ENCODE results near the gene VPS8. TPM values are rescaled to one million over a fixed set of nuclear protein-coding genes. Genes with fewer than 3 reads are reported as not detected.
"Not testable (repeated sequence)": the region's sequence is repeated elsewhere in the genome, so short reads cannot be mapped to it uniquely, and the experiment has no call there.

The VPS8 gene
- total and polyA plus RNA-seq, 2 of the 13 experiments (the other 11 are each of a cell fraction or from before 2014, with no cell fraction given), result 14.2 to 35.1 TPM

DNA sequence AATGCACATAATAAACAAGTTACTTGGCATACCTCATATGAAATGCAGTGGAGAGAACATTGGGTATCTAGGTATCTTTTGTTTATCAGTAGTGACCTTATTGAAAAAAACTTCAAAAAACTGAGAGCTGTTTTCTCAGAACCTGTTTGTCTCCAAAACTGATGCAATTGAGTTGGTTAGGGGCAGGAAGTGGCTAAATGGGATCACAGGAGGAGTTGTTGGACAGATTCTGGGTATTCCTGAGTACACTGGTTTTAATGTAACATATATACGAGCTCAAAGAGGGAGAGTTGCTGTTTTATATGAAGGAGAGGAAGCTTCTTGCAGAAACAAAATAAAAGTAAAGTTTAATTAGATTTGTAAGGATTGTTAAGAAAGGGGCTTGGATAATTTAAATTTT lies 181.4 kb downstream of the VPS8 start:
- Histone ChIP-seq H3K9ac (ENCODE audit: insufficient read depth, low read depth, low read length) (no peak overlapping the region), H3K27ac (ENCODE audit: extremely low read length, insufficient read depth, low read length) (no peak overlapping the region), H2AFZ (ENCODE audit: low read length) (no peak overlapping the region), H3K4me2 (ENCODE audit: low read depth, low read length) (no peak overlapping the region), H4K20me1 (ENCODE audit: insufficient read depth, low read length) (no peaks in the 10 kb centered on the region), H3K4me3 (replicated peaks in 1 of 3; ENCODE audit: insufficient read depth in 1 of 3, low read depth in 2 of 3, low read length in 3 of 3) (no peak overlapping the region), H3K79me2 (ENCODE audit: insufficient read depth, low read length) (no peaks in the 10 kb centered on the region), H3K27me3 (ENCODE audit: control insufficient read depth in 1 of 2, insufficient read depth in 2 of 2, low read length in 2 of 2) (no peaks in the 10 kb centered on the region), H3K36me3 (replicated peaks in 1 of 2; ENCODE audit: control insufficient read depth in 1 of 2, insufficient read depth in 2 of 2, low read length in 2 of 2) (peaks cover 2 to 13% of the 10 kb centered on the region in 2 experiments; a peak in 4 of 5 replicates), H3K4me1 (ENCODE audit: insufficient read depth, low read length) (no peaks in the 10 kb centered on the region), H3K9me3 (ENCODE audit: low read length) (no peaks in the 10 kb centered on the region)
- DNase-seq (ENCODE audit: low spot score), result no peak
- WGBS (ENCODE audit: low lambda C conversion rate), result 97% methylated on average over 1 of the region's 1 CpG
- no peak for FAIRE-seq
- ATAC-seq, result no peak
- intact Hi-C loops (cut with micrococcal nuclease; ENCODE audit: unreplicated experiment) (no loop called here), in situ Hi-C loops (cut with HindIII; ENCODE audit: extremely low pct_ligation_motif_present, low pct_unique_long_range_greater_than_20kb) (no loop called here)
- TF ChIP-seq, protein P1, sequence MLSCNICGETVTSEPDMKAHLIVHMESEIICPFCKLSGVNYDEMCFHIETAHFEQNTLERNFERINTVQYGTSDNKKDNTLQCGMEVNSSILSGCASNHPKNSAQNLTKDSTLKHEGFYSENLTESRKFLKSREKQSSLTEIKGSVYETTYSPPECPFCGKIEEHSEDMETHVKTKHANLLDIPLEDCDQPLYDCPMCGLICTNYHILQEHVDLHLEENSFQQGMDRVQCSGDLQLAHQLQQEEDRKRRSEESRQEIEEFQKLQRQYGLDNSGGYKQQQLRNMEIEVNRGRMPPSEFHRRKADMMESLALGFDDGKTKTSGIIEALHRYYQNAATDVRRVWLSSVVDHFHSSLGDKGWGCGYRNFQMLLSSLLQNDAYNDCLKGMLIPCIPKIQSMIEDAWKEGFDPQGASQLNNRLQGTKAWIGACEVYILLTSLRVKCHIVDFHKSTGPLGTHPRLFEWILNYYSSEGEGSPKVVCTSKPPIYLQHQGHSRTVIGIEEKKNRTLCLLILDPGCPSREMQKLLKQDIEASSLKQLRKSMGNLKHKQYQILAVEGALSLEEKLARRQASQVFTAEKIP (CRISPR knock-in tag; IDR thresholded peaks at IDR 0.05; ENCODE audit: borderline replicate concordance), result no peak
- TF ChIP-seq, protein P2, sequence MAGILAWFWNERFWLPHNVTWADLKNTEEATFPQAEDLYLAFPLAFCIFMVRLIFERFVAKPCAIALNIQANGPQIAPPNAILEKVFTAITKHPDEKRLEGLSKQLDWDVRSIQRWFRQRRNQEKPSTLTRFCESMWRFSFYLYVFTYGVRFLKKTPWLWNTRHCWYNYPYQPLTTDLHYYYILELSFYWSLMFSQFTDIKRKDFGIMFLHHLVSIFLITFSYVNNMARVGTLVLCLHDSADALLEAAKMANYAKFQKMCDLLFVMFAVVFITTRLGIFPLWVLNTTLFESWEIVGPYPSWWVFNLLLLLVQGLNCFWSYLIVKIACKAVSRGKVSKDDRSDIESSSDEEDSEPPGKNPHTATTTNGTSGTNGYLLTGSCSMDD (CRISPR knock-in tag; IDR thresholded peaks at IDR 0.05), result no peak
- TF ChIP-seq TARDBP (CRISPR knock-in tag; IDR thresholded peaks at IDR 0.05) (no peak), ZNF616 (CRISPR knock-in tag; IDR thresholded peaks at IDR 0.05; ENCODE audit: low read depth) (no peak), ZNF350 (CRISPR knock-in tag; IDR thresholded peaks at IDR 0.05; ENCODE audit: borderline replicate concordance, low read depth) (no peak), EHMT2 (IDR thresholded peaks at IDR 0.05; ENCODE audit: borderline replicate concordance, low read depth, low read length) (no peak), CEBPG (CRISPR knock-in tag; IDR thresholded peaks at IDR 0.05) (no peak), HNRNPUL1 (IDR thresholded peaks at IDR 0.05; ENCODE audit: low read depth, low read length) (no peak)
- ChIA-PET POLR2A (no interaction called here), CTCF (ENCODE audit: low intra/inter-chr PET ratio, low total read pairs) (no interaction called here)
- BruUV-seq (replicated peaks), result no TSS peak

DNA sequence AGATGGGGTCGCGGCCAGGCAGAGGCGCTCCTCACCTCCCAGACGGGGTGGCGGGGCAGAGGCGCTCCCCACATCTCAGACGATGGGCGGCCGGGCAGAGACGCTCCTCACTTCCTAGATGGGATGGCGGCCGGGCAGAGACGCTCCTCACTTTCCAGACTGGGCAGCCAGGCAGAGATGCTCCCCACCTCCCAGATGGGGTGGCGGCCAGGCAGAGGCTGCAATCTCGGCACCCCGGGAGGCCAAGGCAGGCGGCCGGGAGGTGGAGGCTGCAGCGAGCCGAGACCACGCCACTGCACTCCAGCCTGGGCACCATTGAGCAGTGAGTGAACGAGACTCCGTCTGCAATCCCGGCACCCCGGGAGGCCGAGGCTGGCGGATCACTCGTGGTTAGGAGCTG lies 191.9 kb downstream of the VPS8 start:
- intact Hi-C loops (cut with micrococcal nuclease; ENCODE audit: unreplicated experiment); H3K4me2 ChIP-seq (ENCODE audit: low read depth, low read length); BruUV-seq (replicated peaks); H3K9ac ChIP-seq (ENCODE audit: insufficient read depth, low read depth, low read length); H3K27me3 ChIP-seq (ENCODE audit: control insufficient read depth in 1 of 2, insufficient read depth in 2 of 2, low read length in 2 of 2); H3K4me1 ChIP-seq (ENCODE audit: insufficient read depth, low read length); H3K79me2 ChIP-seq (ENCODE audit: insufficient read depth, low read length); H3K27ac ChIP-seq (ENCODE audit: extremely low read length, insufficient read depth, low read length); H2AFZ ChIP-seq (ENCODE audit: low read length); H3K9me3 ChIP-seq (ENCODE audit: low read length); CTCF ChIA-PET (ENCODE audit: low intra/inter-chr PET ratio, low total read pairs); in situ Hi-C loops (cut with HindIII; ENCODE audit: extremely low pct_ligation_motif_present, low pct_unique_long_range_greater_than_20kb); FAIRE-seq; H3K4me3 ChIP-seq (replicated peaks in 1 of 3; ENCODE audit: insufficient read depth in 1 of 3, low read depth in 2 of 3, low read length in 3 of 3); ATAC-seq; POLR2A ChIA-PET; DNase-seq (ENCODE audit: low spot score); H4K20me1 ChIP-seq (ENCODE audit: insufficient read depth, low read length): not testable (repeated sequence)
- no CpG with 5 or more reads among the region's 28 CpGs for WGBS (ENCODE audit: low lambda C conversion rate)
- peaks cover 0 to 20% of the 10 kb centered on the region in 2 experiments; a peak in 3 of 5 replicates for H3K36me3 ChIP-seq (replicated peaks in 1 of 2; ENCODE audit: control insufficient read depth in 1 of 2, insufficient read depth in 2 of 2, low read length in 2 of 2)

Data from HepG2 (cell line).